NOMO-1 treated with DMSO at 0.1 percent for 48 hours (cell line): ENCODE results near the gene KCTD5.
A peak's percentile ranks its signal among the peaks of the same experiment; 100 is the strongest.

Experiments
- DNase-seq: peaks from one replicate; lab custom pipeline; 2025; ENCODE audit not compliant: unreplicated experiment; lab: John Stamatoyannopoulos, UW

The KCTD5 gene

DNA sequence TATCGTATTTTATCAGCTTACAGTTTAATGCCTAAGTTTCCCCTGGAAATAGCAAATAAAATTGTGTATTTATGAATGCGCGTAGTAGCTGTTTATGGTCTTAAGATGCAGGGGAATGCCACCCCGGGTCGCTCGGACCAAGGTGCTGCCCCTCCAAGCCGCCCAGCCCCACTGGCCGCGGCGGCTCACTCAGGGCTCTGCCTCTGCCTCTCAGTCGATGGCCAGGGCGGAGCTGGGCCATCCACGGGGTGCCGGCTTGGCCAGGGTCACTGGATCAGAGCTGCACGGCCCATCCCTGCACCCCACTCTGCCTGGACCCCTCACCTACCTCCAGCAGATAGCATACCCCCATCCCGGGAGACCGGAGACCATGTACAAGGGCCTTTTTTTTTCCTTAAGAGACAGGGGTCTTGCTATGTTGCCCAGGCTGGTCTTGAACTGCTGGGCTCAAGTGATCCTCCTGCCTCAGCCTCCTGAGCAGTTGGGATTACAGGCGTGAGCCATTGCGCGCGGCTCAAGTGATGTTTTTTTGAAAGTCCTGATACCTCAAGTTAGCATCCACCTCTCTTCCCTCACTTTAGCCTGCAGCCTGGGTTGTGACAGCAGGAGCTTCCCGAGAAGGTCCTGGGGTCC lies 26.7 kb downstream of the KCTD5 start:
- DNase-seq, result no peak

DNA sequence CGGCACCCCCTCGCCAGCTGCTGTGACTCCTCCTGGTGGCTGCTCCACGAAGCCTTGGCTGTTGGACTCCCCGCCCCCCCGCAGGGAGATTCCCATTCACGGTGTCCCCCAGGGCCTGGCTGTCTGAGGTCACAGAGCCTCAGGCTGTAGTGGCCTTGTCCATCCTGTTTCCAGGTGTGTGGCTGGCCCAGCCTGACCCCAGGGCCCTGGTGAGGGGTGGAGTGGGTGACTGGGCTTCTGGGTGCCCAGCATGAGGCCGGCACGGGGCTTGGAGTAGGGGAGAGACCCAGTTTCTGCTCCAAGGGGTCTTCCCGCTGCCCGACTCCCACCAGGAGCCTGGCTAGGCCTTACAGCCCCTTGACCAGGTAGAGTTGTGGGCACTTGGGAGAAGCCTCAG lies 27.3 kb downstream of the KCTD5 start:
- no peak for DNase-seq

DNA sequence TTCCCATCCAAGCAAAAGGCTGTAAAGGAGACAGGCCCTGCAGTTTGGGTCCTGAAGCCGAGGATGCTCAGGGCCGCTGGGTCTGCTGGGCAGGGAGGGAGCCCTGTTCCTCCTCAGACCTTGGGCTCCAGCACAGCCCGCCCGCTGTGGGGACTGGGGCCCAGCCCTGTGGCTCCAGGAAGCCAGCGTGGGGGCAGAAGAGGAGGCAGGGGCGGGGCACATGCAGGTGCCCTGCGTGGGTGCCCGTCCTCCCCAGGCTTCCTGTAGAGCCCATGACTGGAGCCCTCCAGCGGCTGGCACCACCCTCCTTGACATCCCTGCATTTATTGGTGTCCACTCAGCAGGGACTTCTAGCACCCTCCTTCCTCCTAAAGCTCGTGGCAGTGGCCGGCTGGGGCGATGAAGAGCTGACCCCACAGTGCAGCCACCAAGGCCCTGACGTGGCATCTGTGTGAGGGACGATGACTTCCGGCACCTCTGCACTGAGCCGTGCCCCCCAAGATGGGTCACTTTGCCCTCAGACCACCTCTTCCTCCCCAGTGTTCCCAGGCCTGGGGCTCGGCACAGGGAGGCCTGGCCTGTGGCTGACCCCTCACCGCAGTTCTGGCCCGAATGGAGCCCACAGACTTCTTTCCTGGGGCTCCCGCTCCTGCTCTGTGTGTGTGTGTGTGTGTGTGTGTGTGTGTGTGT lies 27.8 kb downstream of the KCTD5 start:
- DNase-seq, result no peak

DNA sequence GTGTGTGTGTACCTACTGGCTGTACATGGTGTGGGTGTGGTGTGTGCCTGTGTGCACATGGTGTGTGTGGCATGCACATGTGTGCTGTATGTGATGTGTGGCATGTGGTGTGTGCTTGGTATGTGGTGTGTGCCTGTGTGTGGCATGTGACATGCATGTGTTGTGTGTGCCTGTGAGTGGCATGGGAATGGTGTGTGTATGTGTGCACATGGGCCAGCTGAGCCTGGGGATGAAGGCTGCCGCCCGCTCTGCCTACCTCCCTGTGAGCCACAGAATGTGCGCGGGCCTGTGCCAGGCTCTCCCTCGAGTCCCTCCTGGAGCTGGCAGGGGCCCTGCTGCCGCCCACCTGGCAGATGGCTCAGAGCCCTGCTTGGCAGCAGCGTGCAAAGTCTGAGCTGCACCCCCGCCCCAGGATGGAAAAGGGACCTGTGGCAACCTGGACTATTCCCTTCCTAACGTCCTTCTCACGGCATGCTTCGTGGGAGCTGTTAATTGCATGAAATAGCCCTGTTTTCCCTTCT lies 28.4 kb downstream of the KCTD5 start:
- no peak for DNase-seq

DNA sequence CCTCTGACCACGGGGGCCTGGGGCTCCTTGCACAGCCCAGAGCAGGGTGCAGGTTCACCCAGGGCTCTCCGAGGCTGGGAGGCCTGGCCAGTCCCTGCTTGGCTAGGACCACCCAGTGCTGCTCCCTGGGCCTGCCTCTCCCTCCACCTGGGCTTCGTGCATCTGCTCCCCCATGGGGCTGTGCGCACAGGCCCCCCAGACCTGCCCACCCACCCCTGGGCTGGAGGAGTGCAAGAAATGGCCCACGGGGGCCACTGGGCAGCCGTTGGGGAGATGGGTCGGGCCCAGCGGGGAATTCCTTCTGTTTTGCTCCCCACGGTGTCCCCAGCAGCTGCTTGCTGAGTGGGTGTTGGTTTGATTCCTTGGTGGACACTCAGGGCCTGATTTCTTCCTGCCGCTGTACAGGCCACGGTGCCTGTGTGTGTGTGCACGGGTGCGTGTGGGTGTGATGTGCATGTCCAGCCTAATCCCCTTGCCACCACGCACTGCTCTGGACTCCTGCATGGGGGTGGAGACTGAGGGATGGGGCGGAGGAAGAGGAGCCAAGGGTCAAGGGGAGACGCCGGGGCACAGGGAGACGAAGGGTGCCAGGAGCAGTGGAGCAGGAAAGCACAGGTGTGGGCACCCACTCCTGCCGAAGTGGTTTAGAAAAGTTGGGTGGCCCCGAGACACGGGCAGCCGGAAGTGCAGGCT lies 29.2 kb downstream of the KCTD5 start:
- DNase-seq, result no peak

DNA sequence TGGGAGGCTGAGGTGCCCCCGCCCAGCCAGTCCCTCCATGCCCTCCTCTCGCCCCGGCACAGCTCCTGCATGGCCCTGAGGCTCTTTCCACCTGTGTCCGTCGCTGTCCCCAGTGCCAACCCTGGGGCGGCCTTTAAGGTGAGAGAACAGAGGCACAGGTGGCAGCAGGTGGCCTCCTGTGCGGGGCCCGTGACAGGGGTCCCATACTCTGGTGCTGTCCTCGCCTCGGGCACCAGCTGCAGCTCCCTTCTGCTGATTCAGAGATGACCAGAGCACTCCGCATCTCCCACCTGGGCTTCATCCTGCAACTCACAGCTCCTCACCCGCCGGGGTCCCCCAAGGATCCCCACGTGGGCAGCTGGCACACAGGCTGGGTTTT lies 29.7 kb downstream of the KCTD5 start:
- no peak for DNase-seq

DNA sequence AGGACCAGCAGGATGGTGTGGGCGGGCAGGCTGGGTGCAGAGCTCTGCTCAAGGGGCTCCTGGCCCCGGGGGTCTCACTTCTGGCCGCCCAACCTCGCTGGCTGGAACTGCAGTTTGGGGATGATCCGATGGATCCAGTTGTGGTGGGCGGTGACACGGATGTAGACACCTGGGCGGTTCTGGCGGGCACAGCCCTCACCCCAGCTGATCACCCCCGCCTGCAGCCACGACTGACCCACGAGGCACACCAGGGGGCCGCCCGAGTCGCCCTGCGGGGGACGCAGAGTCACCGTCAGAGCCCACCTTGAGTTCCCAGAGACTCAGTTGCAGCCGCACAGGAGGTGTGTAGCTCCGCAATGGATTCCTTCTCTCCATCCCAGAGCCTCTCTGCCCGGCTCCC lies 30.2 kb downstream of the KCTD5 start:
- no peak for DNase-seq

DNA sequence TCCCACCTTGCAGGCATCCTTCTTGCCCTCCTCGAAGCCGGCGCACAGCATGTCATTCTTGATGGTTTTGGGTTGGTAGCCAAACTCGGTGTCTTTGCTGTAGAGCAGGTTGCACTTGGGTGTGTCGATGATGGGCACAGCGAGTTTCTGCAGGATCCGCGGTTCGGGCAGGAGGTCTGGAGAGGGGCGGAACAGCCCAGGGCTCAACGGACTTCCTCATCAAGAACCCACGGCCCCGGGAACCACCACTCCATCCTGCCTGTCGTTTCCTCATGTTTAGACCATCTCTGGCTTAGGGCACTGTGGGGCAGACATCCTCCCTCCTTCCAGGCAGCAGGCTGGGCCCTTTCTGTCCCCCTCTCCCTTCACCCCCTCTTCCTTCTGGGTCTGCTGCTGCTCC lies 31.2 kb downstream of the KCTD5 start:
- DNase-seq, result no peak

DNA sequence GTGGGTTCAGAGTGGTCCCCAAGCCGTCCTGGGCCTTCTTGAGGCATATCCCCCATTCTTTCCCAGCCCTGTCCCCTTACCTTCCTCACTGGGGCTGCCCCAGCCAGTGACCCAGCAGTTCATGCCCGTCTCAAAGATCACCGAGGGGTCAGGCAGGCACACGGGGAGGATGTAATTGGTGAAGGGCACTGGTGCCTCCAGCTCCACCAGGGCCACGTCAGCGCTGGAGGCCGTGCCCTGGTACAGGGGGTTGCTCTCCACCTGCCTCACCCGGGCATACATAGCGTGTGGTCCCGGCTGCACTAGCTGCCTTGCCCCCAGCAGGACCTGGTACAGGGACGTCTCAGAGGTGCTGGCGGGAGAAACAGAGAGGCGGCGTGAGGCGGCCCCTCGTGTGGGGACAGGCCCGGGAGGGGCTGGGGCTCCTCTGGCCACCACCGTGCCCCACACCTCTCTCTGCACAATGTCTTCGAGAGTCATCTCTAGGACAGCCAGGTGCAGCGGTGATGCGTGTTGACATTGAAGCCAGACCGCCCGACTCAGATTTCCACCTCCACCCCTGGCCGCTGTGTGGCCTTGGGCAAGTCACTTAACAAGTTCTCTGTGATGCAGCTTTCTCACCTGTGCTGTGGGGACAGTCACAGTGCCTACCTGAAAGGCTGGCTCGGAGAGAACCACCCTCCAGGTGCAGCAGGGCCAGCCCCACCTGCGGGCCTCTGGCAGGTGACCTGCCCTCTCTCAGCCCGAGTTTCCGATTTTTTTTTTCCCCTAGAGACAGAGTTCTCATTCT lies 31.9 kb downstream of the KCTD5 start:
- DNase-seq, result no peak

DNA sequence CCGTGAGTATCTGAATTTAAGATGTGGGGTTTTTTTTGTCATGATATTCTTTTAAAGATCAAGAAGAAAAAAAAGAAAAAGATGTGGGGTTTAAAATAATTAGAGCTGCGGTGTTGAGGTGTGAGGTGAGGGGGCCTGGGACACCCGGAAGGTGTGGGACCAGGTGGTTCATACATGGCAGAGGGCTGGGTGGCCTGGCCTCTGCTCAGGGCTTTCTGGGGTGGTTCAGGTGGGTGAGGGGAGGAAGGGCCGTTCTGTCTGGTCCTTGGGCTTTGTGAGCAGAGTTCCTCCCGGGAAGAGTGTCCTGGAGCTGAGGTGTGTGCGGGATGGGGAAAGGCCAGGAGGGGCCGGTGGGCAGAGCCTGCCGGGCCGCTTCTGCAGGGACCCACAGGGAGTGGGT lies 32.7 kb downstream of the KCTD5 start:
- no peak for DNase-seq

DNA sequence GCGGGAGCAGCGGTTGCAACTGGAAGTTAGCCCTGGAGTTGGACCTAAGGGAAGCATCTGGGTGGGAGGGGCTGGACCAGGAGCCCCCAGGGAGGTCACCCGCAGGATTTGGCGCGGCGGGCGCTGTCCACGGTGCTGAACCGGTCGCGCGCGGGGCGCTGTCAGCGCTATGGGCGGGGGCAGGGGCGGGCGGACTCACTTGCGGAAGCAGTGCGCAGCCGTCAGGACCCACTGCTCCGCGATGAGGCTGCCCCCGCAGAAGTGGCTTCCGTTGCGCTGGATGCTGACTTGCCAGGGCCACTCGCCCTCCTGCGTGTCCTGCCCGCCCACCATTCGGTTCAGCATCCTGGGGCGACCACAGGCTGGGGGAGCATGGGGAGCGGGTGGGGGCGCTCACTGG lies 33.2 kb downstream of the KCTD5 start:
- DNase-seq, result peak; percentile 48

DNA sequence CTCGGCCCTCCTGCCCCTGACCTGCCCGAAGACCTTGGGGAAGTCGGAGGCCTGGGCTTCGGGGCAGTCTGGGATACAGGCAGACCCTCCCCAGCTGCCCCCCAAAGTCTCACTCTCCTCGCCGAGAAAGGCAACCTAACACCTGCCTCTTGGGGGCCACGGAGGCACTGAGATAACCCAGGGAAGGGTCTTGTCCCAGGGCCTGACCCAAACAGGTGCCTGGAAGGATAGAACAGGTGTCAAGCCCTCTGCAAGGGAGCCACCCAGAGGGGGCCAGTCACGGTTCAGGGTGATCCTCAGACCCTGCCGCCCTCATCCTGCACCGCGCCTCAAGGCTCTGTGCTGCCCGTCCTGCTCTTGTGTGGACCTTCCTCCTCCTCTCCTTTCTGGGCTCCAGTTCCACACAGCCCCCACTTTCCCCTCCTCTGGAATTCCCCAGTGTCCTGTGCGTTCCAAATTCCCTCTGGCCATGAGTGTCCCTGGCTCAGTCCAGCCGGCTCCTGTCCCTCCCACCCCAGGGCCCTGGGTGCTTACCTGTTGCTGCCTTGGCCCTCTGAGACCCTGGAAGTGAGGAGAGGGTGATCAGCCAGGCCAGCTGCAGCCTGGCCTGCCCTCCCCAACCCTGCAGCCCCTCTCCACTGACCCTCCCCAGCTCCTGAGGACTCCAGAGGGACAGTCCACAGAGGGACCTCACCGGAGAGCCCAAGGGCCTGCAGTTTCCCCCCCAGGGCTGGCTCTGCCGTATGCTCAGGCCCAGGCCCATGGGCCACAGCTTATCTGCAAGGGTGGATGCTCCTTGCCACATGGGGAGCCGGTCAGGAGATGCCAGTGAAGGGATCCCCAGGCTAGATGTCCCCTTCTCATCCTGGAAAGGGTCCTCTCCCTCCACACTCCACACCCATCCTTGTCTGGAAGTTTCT lies 33.9 kb downstream of the KCTD5 start:
- no peak for DNase-seq

DNA sequence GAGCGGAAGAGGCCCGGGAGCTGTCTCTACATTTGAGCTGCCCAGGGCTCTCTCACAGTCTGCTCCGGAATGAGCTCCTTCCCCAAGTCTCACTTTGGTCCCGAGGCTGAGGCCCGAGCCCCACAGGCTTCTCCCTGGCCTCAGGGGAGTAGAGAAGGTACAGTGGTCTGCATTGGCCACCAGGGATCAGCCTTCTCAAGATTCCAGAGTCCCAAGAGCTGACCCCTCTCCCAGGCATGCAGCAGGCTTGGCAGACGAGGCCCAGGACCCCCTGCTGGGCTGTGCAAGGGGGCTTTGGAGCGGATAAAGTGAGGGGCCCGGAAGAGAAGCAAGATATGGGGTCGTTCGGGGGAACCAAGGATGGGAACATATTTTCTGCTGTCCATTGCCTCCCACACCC lies 34.6 kb downstream of the KCTD5 start:
- DNase-seq, result no peak

DNA sequence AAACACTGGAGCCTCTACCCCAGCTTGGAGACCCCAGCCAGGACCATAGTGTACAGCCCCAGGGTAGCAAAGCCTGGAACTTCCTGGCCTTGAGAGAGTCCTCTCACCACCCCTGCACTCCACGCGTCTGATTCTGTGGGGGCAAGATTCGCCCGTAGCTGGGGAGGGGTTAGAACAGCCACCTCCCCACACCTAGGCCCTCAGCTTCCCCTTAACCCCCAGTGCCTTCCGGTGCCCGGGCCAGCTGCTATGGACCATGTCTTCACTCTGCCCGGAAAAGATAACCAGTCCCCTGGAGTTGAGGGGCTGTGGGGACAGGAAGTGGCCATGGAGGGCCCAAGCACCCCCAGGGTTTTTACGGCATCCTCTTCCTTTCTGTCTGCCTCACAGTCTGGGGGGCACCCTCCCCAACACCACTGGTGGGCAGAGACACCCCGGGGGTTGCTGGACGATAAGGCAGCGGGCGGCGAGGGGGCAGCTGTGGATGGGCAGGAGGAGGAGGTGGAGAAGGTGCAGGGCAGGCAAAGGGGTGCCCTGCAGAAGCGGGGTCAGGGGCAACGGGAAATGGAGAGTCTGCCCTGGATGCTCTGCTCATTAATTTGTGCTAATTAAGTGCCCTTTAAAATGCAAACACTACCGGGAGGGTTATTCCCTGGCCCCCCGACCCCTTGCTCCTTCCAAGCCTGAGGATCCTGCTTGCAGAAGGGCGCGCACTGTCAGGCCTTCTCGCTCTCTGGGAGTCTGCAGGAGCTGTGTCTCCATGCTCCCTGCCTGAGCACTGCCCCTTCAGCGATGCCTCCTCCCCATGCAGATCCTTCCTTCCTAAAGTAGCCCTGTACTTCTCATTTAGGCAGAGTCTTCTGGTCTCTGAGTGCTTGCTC lies 35.3 kb downstream of the KCTD5 start:
- no peak for DNase-seq

DNA sequence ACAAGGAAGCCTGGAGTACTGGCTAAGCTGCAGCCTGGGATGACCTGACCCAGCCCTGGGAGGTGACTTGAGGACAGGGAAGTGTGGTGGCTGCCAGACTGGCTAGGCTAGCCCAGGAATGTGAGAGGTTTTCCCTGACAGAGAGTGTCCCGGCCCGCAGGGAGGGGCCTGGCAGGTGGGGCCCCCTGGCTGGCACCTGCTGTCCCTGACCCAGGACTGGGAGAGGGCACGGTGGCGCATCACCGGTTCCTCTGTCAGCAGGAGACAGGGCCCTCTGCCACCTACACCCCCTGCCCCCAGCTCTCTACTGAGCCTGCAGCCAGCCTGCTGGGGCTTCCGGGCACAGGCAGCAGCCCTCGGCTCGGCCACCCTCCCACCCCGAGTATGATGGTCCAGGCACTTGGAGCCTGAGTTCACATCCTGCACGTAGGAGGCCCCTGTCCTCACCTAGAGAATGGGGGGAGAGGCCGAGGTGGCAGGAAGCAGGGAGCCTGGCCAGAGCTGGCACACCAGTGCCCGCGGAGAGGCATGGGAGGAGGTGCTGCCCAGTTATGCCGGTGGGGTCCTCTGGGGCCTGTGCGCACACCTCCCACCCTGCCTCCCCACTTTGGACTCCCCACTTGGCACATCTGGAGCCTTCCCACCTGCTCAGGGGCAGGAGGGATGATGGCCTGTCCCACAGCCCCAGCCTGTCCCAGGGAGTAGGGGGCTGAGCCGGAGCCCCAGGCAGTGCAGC lies 37.2 kb downstream of the KCTD5 start:
- no peak for DNase-seq

DNA sequence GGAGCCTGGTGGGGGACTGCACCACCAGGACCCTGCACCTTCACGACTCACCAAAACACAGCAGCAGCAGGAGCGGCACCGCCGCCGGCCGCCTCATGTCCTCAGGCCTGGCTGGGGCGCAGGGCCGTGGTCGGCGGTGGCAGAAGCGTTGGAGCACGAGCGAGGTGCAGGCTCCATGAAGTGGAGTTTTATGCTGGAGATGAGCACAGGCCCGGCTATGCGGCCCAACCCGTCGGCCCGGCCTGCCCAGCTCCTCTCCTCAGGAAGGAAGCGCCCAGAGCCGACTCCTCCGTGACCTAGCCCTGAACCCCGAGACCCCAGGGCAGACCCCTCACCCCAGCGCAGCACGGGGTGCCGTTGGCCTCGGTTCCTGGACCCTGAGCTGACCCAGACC lies 37.7 kb downstream of the KCTD5 start, which contains the start of gene PRSS27:
TSS of gene PRSS27 (minus strand) at position 161 of the 394 bp plus-strand sequence. CDS start at position 97, 64 bp downstream.
- no peak for DNase-seq

DNA sequence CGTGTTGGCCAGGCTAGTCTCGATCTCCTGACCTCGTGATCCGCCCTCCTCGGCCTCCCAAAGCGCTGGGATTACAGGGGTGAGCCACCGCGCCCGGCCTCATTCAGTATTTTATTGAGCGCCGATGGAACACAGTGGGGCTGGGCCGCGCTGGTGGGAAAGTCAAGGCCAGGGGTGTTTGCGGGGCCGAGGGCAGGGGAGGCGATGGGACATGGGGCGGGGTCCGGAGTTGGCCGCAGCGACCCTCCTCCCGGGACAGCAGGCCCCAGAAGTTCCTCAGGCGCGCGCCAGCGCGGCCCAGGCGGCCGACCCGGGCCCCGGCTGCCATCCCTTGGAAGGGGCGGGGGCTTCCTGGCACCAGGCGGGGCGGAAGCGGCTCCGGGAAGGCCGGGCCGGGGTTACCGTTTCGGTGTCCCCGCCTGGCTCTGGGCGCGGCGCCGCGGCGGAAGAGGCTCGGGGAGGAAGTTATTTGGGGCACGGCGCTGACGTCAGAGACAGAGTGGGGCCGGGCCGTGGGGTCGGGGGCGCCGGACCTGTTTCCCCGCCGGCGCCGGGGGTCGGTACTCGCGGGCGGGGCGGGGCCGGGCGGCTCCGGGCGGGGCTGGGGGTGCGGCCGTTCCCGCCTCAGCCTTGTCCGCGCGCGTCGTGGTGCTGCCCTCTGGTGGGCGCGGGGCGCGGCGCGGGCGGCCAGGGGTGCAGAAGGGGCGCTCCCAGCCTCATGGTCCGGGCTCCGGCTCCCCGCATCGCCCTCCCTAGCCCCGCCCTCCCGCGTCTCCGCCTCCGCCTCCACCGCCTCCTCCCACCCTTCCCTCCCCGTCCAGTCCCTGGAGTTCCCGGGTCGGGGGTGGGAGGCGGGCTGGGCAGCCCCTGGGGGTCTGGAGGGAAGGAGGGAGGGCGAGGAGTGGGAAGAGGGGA lies 38.7 kb downstream of the KCTD5 start:
- peak; percentile 82 for DNase-seq
